H1 (cell line): ENCODE data around the gene PIP4K2C. TPM values are rescaled to one million over a fixed set of nuclear protein-coding genes. Genes with fewer than 3 reads are reported as not detected.

ENCODE experiments used
- BACH1 ChIP-seq: IDR thresholded peaks from 2 replicates; pipeline ENCODE4 v1.6.1; 2012; ENCODE audit warnings: low read length, improper control_type of control experiment
- BRCA1 ChIP-seq: IDR thresholded peaks from 2 replicates; pipeline ENCODE4 v1.6.1; 2012; ENCODE audit warnings: low read depth, low read length, improper control_type of control experiment
- CBX8 ChIP-seq: fragments of 300-800, 300-1000 bp; sonication (generic); IDR thresholded peaks from 2 replicates; pipeline ENCODE4 v1.7.1; 2016; ENCODE audit warnings: low read depth, low read length, borderline replicate concordance
- CHD2 ChIP-seq: IDR thresholded peaks from 2 replicates; pipeline ENCODE4 v1.6.1; 2012; ENCODE audit warnings: low read length, improper control_type of control experiment
- CHD7 ChIP-seq: fragments of 300-600 bp; sonication (generic); IDR thresholded peaks from 2 replicates; pipeline ENCODE4 v1.7.1; 2012; ENCODE audit warnings: low read length, moderate library complexity, mild to moderate bottlenecking, inconsistent platforms; ENCODE audit not compliant: insufficient replicate concordance
- EGR1 ChIP-seq: IDR thresholded peaks from 2 replicates; pipeline ENCODE4 v1.6.1; 2011; ENCODE audit warnings: low read depth, low read length, borderline replicate concordance
- FOSL1 ChIP-seq: IDR thresholded peaks from 2 replicates; pipeline ENCODE4 v1.6.1; 2011; ENCODE audit warnings: mild to moderate bottlenecking, low read depth, low read length, moderate library complexity; ENCODE audit not compliant: insufficient read depth
- GTF2F1 ChIP-seq: IDR thresholded peaks from 2 replicates; pipeline ENCODE4 v1.6.1; 2012; ENCODE audit warnings: low read depth, low read length, improper control_type of control experiment, borderline replicate concordance
- JUND ChIP-seq: IDR thresholded peaks from 2 replicates; pipeline ENCODE4 v1.6.1; 2011; ENCODE audit warnings: mild to moderate bottlenecking, improper control_type of control experiment, low read length
- SAP30 ChIP-seq: fragments of 300-600 bp; sonication (generic); IDR thresholded peaks from 2 replicates; pipeline ENCODE4 v1.7.1; 2012; ENCODE audit warnings: low read length, moderate library complexity, mild to moderate bottlenecking, inconsistent platforms; ENCODE audit not compliant: insufficient read depth, insufficient replicate concordance
- SP4 ChIP-seq: IDR thresholded peaks from 2 replicates; pipeline ENCODE4 v1.6.1; 2012; ENCODE audit warnings: low read length, inconsistent platforms
- TEAD4 ChIP-seq: IDR thresholded peaks from 2 replicates; pipeline ENCODE4 v1.6.1; 2012; ENCODE audit warnings: low read depth, low read length, inconsistent platforms, mixed read lengths
- polyA plus RNA-seq, 7 experiments: library from polyadenylated mRNA; depleted of rRNA in 3 of 7; stranded (reverse) in 5 of 7; unstranded in 2 of 7; fragments of >200 nt in 5 of 7; fragments of 200-250 nt in 2 of 7; gene quantifications; 1 replicate in 5 of 7; 2 replicates in 1 of 7; 4 replicates in 1 of 7; pipeline versions ENCODE4 v1.2.1 to v1.2.3, GENCODE V29; 2011 to 2013; ENCODE audit warnings: missing spikeins in 2 of 7, mixed read lengths in 2 of 7
- total RNA-seq: library from RNA; stranded (reverse); fragmentation: NEBNext Ultra II Directional; extraction: Animal tissue kit (Norgen Biotek cat#: 25700); gene quantifications from 2 replicates; pipeline ENCODE4 v1.2.1, GENCODE V29; 2021

PIP4K2C gene
- total and polyA plus RNA-seq, 2 of the 8 experiments (the other 6 are each of a cell fraction or from before 2014, with no cell fraction given): 25.0 to 27.1 TPM

GRCh38 chr12:57620245-57620935 is 29.4 kb downstream of the PIP4K2C start (continued):
- TF ChIP-seq CHD7: no peak
- no peak for TF ChIP-seq FOSL1
- TF ChIP-seq BACH1: no peak
- TF ChIP-seq TEAD4: no peak
- TF ChIP-seq GTF2F1: no peak
- no peak for TF ChIP-seq CBX8
- TF ChIP-seq CHD2: no peak
- no peak for TF ChIP-seq EGR1
- no peak for TF ChIP-seq SP4
- no peak for TF ChIP-seq SAP30
- TF ChIP-seq JUND: no peak
- TF ChIP-seq BRCA1: no peak
